Transverse colon (tissue), 4 donors: ENCODE results near the gene PPFIA3.

Experiments
- POLR2AphosphoS5 ChIP-seq, 3 donors: sonication (generic); formaldehyde crosslinking; IDR thresholded peaks; one replicate each; pipeline ENCODE4 v1.6.1; 2016; ENCODE audit warnings: antibody characterized with exemption in 3 of 3
- TF ChIP-seq, protein P1 (sequence below), 5 experiments: fragments of 200-600 bp in 3 of 5; fragments of 450-650 bp in 2 of 5; sonication (generic) in 3 of 5; IDR thresholded peaks; 1 replicate in 2 of 5; 2 replicates in 3 of 5; pipeline ENCODE4 v1.5.1; 2016 to 2017; ENCODE audit warnings: antibody characterized with exemption in 5 of 5, inconsistent platforms in 3 of 5, mild to moderate bottlenecking in 2 of 5, moderate library complexity in 1 of 5

DNA sequence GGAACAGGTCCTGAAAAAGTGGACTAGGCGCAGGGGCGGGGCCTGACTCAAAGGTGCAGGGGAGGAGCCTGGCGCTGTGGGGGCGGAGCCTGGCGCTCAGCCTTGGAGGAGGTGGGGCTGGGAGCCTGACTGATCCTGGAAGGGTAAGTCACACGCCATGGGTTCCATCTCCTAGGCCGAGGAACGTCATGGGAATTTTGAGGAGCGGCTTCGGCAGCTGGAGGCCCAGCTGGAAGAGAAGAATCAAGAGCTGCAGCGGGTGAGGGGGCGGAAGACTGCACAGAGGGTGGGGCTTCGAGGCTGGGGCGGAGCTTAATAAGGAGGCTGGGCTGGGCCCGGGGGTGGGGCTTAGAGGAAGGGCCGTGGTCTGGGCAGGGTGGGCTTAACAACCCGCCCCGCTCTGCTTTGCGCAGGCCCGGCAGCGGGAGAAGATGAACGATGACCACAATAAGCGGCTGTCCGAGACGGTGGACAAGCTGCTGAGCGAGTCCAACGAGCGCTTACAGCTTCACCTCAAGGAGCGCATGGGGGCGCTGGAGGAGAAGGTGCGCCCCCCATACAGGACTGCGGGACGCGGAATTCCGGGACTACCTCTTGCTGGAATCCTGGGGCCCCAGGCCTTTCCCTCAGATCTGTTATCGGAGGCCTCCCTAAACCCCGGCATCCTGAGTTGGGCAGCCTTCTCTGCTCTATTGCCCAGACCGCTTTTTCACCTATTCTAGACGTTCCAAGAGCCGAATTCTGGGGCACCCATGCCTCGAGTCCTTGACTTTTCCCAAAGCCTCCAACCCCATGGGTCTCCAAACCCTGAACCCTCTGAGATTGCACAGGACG, 14.5 kb downstream of the PPFIA3 start:
- TF ChIP-seq, protein P1, sequence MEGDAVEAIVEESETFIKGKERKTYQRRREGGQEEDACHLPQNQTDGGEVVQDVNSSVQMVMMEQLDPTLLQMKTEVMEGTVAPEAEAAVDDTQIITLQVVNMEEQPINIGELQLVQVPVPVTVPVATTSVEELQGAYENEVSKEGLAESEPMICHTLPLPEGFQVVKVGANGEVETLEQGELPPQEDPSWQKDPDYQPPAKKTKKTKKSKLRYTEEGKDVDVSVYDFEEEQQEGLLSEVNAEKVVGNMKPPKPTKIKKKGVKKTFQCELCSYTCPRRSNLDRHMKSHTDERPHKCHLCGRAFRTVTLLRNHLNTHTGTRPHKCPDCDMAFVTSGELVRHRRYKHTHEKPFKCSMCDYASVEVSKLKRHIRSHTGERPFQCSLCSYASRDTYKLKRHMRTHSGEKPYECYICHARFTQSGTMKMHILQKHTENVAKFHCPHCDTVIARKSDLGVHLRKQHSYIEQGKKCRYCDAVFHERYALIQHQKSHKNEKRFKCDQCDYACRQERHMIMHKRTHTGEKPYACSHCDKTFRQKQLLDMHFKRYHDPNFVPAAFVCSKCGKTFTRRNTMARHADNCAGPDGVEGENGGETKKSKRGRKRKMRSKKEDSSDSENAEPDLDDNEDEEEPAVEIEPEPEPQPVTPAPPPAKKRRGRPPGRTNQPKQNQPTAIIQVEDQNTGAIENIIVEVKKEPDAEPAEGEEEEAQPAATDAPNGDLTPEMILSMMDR (IDR thresholded peaks at IDR 0.05) = no peak
- TF ChIP-seq POLR2AphosphoS5 (IDR thresholded peaks at IDR 0.05) = no peak
